Endothelial cell of umbilical vein (primary cell): Measurements from ENCODE around the gene KPNB1.

ENCODE experiments used
- CTCF ChIP-seq, 2 donors: IDR thresholded peaks; 1 replicate in 1 of 2; 2 replicates in 1 of 2; pipeline ENCODE4 v1.5.1; 2011; ENCODE audit warnings: low read length in 2 of 2, mild to moderate bottlenecking in 2 of 2, moderate library complexity in 2 of 2, control low read depth in 1 of 2, inconsistent platforms in 1 of 2, low read depth in 1 of 2; ENCODE audit not compliant: insufficient read depth in 1 of 2; ENCODE audit errors: extremely low read depth in 1 of 2
- EZH2 ChIP-seq: IDR thresholded peaks from 2 replicates; pipeline ENCODE4 v1.6.1; 2012; ENCODE audit warnings: borderline replicate concordance, low read depth, mild to moderate bottlenecking, moderate library complexity, low read length, inconsistent platforms; ENCODE audit not compliant: severe bottlenecking
- GATA2 ChIP-seq: IDR thresholded peaks from 2 replicates; pipeline ENCODE4 v1.7.0; 2011; ENCODE audit warnings: low read depth, mild to moderate bottlenecking, moderate library complexity, mixed read lengths, low read length; ENCODE audit not compliant: insufficient read length, insufficient read depth
- JUN ChIP-seq: IDR thresholded peaks from 2 replicates; pipeline ENCODE4 v1.6.1; 2011; ENCODE audit warnings: borderline replicate concordance, low read depth; ENCODE audit not compliant: insufficient read length, insufficient read depth
- MAX ChIP-seq: IDR thresholded peaks from 2 replicates; pipeline ENCODE4 v1.6.1; 2011; ENCODE audit not compliant: insufficient read depth, insufficient read length
- MYC ChIP-seq: IDR thresholded peaks from one replicate; pipeline ENCODE4 v1.6.1; 2011; ENCODE audit warnings: mild to moderate bottlenecking, low read depth, low read length
- POLR2A ChIP-seq: IDR thresholded peaks from 2 replicates; pipeline ENCODE4 v1.6.1; 2012; ENCODE audit warnings: low read depth, mild to moderate bottlenecking, control low read depth, low read length
- POLR2AphosphoS5 ChIP-seq: IDR thresholded peaks from 2 replicates; pipeline ENCODE4 v1.6.1; 2012; ENCODE audit warnings: low read depth, mild to moderate bottlenecking, control low read depth, low read length, moderate library complexity; ENCODE audit not compliant: insufficient read depth

GRCh38 chr17:47729476-47729875 is 79.8 kb downstream of the KPNB1 start:
- TF ChIP-seq CTCF (IDR thresholded peaks at IDR 0.05; ENCODE audit: extremely low read depth in 1 of 2, insufficient read depth in 1 of 2, low read depth in 1 of 2, low read length in 2 of 2) (no peak), POLR2A (no peak), MYC (no peak), POLR2AphosphoS5 (no peak), GATA2 (no peak), JUN (no peak), EZH2 (no peak), MAX (no peak)
